ENCODE results near the gene TSPAN17.

DNA sequence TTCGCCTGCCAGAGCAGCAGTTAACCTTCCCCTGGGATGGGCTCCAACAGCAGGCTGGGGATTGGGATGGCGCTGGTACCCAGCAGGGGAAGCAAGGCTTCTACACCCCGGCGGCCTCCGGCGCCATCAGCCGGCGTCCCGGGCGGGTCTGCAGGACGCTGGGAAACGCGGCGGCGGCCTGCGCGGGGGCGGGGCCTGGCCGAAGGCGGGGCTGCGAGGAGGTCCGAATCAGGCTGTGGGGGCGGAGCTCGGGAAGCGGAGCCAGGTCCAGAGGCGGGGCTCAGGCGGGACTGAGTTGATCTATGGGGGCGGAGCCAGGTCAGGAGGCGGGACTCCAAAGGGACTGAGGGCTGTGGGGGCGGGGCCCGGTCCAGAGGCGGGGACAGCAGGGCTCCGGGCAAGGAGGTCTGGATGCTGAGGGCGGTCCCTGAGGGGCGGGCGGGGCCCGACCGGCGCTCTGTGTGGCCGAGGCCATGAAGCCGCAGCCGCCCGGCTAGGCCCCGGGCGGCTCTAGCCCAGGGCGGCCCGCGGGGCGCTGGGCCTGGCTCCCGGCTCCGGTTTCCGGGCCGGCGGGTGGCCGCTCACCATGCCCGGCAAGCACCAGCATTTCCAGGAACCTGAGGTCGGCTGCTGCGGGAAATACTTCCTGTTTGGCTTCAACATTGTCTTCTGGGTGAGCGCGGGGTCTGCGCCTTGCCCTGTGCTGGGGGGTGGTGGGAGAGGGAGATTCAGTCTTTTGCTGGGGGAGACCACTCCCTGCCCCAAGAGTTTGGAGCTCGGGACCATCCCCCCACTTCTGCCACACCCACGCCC is at the start of gene TSPAN17:
- no peak for TF ChIP-seq ARNTL (CRISPR knock-in tag; IDR thresholded peaks at IDR 0.05; ENCODE audit: borderline replicate concordance, low read depth)
- TF ChIP-seq RARB (CRISPR knock-in tag; IDR thresholded peaks at IDR 0.05): no peak
- TF ChIP-seq BACH2 (CRISPR knock-in tag; IDR thresholded peaks at IDR 0.05; ENCODE audit: borderline replicate concordance): no peak
- TF ChIP-seq SNAI2 (CRISPR knock-in tag; IDR thresholded peaks at IDR 0.05): no peak
- no peak for TF ChIP-seq ZFP30 (CRISPR knock-in tag; IDR thresholded peaks at IDR 0.05)

Data from SK-N-SH treated with all-trans-retinoic acid at 6 μM for 48 hours (cell line).